ENCODE data around the gene HDAC11. TPM values are rescaled to one million over a fixed set of nuclear protein-coding genes. Genes with fewer than 3 reads are reported as not detected.

HDAC11 gene
- total RNA-seq, 1 experiment from 2014 or later: 11.8 TPM

DNA sequence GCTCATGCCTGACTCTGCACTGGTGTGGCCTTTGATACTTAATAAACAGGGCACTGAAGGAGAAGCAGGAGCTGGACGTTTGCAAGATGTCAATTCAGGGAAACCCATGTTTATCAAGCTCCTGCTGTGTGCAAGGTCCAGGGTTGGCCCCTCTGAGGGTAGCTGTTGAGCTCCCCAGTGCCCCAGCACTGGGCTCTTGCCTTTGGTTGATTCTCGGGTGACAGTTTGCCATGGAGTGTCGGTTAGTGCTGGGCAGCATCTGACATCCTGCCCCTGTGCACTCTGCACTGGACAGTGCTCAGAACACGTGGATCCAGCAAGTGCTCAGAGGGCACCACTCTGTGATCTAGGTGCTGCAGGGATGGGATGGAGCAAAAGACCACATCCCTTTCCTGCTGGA, 7.3 kb downstream of the HDAC11 start:
- Mint-ChIP-seq H3K4me1 (ENCODE audit: low read depth, unreplicated experiment) (peaks cover 19% of the 10 kb centered on the region), H3K27me3 (ENCODE audit: unreplicated experiment) (no peaks in the 10 kb centered on the region), H3K36me3 (ENCODE audit: insufficient read depth, unreplicated experiment) (peaks cover 15% of the 10 kb centered on the region), H3K9me3 (ENCODE audit: low read depth, unreplicated experiment) (no peaks in the 10 kb centered on the region), H3K27ac (ENCODE audit: unreplicated experiment) (no peak overlapping the region), H3K4me3 (ENCODE audit: low read depth, unreplicated experiment) (no peak overlapping the region)
- CTCF ChIA-PET: no interaction called here
- intact Hi-C loops (cut with micrococcal nuclease; ENCODE audit: unreplicated experiment): no loop called here
- no TSS peak for BruUV-seq (replicated peaks)
- DNase-seq: no peak
- TF ChIP-seq, protein P1, sequence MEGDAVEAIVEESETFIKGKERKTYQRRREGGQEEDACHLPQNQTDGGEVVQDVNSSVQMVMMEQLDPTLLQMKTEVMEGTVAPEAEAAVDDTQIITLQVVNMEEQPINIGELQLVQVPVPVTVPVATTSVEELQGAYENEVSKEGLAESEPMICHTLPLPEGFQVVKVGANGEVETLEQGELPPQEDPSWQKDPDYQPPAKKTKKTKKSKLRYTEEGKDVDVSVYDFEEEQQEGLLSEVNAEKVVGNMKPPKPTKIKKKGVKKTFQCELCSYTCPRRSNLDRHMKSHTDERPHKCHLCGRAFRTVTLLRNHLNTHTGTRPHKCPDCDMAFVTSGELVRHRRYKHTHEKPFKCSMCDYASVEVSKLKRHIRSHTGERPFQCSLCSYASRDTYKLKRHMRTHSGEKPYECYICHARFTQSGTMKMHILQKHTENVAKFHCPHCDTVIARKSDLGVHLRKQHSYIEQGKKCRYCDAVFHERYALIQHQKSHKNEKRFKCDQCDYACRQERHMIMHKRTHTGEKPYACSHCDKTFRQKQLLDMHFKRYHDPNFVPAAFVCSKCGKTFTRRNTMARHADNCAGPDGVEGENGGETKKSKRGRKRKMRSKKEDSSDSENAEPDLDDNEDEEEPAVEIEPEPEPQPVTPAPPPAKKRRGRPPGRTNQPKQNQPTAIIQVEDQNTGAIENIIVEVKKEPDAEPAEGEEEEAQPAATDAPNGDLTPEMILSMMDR (IDR thresholded peaks at IDR 0.05; ENCODE audit: unreplicated experiment): no peak

DNA sequence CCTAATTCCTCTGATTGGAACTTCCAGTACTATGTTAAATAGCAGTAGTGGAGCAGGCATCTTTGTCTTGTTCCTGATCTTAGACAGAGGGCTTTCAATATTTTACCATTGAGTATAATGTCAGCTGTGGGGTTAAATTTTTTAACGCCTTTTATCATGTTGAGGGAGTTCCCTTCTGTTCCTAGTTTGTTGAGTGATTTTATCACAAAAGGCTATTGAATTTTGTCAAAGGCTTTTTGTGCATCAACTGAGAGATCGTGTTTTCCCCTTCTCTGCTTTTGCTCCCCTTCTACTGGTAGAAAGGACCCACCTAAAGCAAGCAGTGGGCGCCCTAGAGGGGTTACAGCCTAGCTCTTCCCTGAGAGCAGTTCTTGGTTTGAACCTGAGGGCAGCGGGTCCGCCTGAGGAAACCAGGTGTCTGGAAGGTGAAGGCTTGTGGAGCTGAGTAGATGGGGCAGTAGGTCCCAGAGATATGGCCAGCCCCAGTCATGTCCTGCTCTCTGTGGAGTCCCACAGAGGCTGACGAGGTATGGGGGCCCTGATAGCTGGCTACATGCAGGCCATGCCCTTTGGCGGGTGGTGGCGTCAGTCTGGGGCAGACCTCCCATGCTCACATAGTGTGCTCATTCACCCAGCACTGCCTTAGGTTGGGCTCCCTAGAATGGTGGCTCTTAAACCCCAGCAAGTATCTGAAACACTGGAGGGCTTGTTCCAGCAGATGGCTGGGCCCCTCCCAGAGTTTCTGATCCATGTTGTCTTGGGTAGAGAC, 11.3 kb downstream of the HDAC11 start:
- H3K36me3 Mint-ChIP-seq (ENCODE audit: insufficient read depth, unreplicated experiment): peaks cover 4% of the 10 kb centered on the region
- BruUV-seq (replicated peaks): no TSS peak

DNA sequence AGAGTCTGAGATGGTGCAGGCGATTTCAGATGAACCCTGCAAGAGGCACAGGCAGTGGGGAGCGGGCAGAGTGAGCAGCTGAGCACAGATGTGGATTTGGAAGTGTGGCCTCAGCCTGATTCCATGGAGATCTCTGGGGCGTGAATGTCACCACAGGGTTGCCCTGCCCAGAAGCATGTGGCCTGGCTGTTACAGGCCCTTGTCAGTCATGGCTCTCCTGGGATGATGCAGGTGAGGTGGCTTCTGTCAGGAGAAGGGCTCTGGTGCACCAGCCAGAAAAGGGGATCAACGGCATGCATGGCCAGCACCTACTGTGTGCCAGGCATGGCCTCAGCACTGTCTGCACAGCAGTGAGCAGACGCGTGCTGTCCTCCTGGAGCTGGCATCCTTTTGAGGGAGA, 11.9 kb downstream of the HDAC11 start:
- no peak for DNase-seq
- TF ChIP-seq, protein P1 (IDR thresholded peaks at IDR 0.05; ENCODE audit: unreplicated experiment): no peak
- Mint-ChIP-seq H3K9me3 (ENCODE audit: low read depth, unreplicated experiment) (no peaks in the 10 kb centered on the region), H3K27ac (ENCODE audit: unreplicated experiment) (no peak overlapping the region), H3K36me3 (ENCODE audit: insufficient read depth, unreplicated experiment) (peaks cover 4% of the 10 kb centered on the region), H3K27me3 (ENCODE audit: unreplicated experiment) (no peaks in the 10 kb centered on the region), H3K4me1 (ENCODE audit: low read depth, unreplicated experiment) (no peaks in the 10 kb centered on the region), H3K4me3 (ENCODE audit: low read depth, unreplicated experiment) (no peak overlapping the region)
- intact Hi-C loops (cut with micrococcal nuclease; ENCODE audit: unreplicated experiment): loop anchor here (10.0 kb wide), 1 partner anchor 393 kb away; the partner anchor contains the start of gene WNT7A
- no TSS peak for BruUV-seq (replicated peaks)
- CTCF ChIA-PET: no interaction called here

More for the DNA sequence above, 11.3 kb downstream of the HDAC11 start:
- H3K27me3 Mint-ChIP-seq (ENCODE audit: unreplicated experiment): no peaks in the 10 kb centered on the region
- no peak for DNase-seq
- no peaks in the 10 kb centered on the region for H3K4me1 Mint-ChIP-seq (ENCODE audit: low read depth, unreplicated experiment)
- H3K9me3 Mint-ChIP-seq (ENCODE audit: low read depth, unreplicated experiment): no peaks in the 10 kb centered on the region
- CTCF ChIA-PET: no interaction called here
- TF ChIP-seq, protein P1 (IDR thresholded peaks at IDR 0.05; ENCODE audit: unreplicated experiment): no peak
- no peak overlapping the region for H3K4me3 Mint-ChIP-seq (ENCODE audit: low read depth, unreplicated experiment)
- no peak overlapping the region for H3K27ac Mint-ChIP-seq (ENCODE audit: unreplicated experiment)
- intact Hi-C loops (cut with micrococcal nuclease; ENCODE audit: unreplicated experiment): loop anchor here (10.0 kb wide), 1 partner anchor 393 kb away; the partner anchor contains the start of gene WNT7A

DNA sequence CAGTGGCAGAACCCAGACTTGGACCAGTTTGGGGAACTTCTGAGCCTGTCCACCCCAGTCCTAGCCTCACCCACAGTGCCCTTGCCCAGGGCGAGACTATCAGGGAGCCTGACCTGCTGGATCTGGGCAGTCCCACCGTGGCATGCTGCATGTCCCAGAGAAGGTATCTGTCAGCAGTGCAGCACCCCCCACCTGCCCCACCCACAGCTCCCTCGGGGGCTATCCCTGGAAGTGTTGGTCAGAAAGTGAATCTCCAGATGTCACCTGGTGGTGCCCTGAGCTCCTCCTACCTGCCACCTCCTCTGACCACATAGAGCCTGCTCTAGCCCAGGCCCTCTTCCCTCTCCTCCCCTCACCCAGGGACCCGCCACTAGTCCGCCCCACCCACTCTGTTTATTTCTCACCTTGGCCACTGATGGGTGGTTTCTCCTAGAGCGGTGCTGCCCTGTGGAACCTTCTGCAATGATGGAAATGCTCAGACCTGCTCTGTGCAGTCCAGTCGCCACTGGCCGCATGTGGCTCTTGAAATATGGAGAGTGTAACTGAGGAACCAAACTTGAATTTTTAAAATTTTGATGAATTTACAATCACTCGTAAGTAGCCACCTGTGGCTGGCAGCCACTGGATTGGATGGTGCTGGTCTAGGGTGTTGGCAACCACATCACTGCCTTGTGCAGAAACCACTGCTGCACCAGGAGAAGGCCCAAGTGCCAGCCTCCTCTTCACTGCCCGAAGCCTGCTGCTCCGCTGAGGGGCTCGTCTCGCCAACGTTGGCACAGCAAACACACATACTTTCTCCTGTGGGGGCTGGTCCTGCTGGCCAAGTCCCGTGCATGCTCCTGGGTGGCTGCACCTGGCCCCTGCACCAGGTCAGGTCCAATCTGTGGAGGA, 13.1 kb downstream of the HDAC11 start:
- no peaks in the 10 kb centered on the region for H3K27me3 Mint-ChIP-seq (ENCODE audit: unreplicated experiment)
- CTCF ChIA-PET: no interaction called here
- intact Hi-C loops (cut with micrococcal nuclease; ENCODE audit: unreplicated experiment): loop anchor here (10.0 kb wide), 1 partner anchor 392 kb away; the partner anchor contains the start of gene WNT7A

More for the DNA sequence above, 13.1 kb downstream of the HDAC11 start:
- BruUV-seq (replicated peaks): no TSS peak
- H3K27ac Mint-ChIP-seq (ENCODE audit: unreplicated experiment): no peak overlapping the region
- H3K36me3 Mint-ChIP-seq (ENCODE audit: insufficient read depth, unreplicated experiment): peaks cover 4% of the 10 kb centered on the region
- TF ChIP-seq, protein P1 (IDR thresholded peaks at IDR 0.05; ENCODE audit: unreplicated experiment): no peak
- no peak for DNase-seq
- no peaks in the 10 kb centered on the region for H3K9me3 Mint-ChIP-seq (ENCODE audit: low read depth, unreplicated experiment)
- H3K4me1 Mint-ChIP-seq (ENCODE audit: low read depth, unreplicated experiment): no peaks in the 10 kb centered on the region
- no peak overlapping the region for H3K4me3 Mint-ChIP-seq (ENCODE audit: low read depth, unreplicated experiment)

All from Calu3 (cell line).